Thyroid gland (tissue), 4 donors: Measurements from ENCODE around the gene LMNTD1.

Experiments
- POLR2A ChIP-seq, 2 donors: fragments of 450-650 bp; IDR thresholded peaks; one replicate each; pipeline ENCODE4 v1.6.1; 2017; ENCODE audit warnings: antibody characterized with exemption in 2 of 2, mild to moderate bottlenecking in 2 of 2, moderate library complexity in 1 of 2
- TF ChIP-seq, protein P1 (sequence below), 6 experiments: fragments of 200-600 bp in 3 of 6; fragments of 450-650 bp in 3 of 6; sonication (generic) in 3 of 6; IDR thresholded peaks; one replicate each; pipeline ENCODE4 v1.5.1; 2016 to 2019; ENCODE audit warnings: antibody characterized with exemption in 6 of 6, mild to moderate bottlenecking in 2 of 6, inconsistent platforms in 1 of 6, moderate library complexity in 1 of 6

DNA sequence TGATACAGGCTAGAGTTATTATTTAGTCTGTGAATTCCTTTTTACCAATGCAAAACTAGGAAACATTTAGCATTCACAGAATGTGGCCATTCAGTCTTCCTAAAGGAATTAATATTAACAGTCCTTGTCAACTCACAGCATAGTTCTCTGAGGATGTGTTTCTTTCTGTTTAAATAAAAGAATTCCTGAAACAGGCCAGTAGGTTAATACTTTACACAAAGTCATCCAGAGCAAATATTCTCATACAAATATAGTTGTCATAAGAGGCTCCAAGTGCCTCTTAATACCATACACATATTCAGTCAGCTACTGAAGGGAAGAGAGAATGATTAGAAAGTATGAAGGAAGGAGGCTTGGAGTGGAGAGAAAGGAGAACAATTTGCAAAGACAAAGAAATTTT, 120.1 kb downstream of the LMNTD1 start:
- TF ChIP-seq, protein P1, sequence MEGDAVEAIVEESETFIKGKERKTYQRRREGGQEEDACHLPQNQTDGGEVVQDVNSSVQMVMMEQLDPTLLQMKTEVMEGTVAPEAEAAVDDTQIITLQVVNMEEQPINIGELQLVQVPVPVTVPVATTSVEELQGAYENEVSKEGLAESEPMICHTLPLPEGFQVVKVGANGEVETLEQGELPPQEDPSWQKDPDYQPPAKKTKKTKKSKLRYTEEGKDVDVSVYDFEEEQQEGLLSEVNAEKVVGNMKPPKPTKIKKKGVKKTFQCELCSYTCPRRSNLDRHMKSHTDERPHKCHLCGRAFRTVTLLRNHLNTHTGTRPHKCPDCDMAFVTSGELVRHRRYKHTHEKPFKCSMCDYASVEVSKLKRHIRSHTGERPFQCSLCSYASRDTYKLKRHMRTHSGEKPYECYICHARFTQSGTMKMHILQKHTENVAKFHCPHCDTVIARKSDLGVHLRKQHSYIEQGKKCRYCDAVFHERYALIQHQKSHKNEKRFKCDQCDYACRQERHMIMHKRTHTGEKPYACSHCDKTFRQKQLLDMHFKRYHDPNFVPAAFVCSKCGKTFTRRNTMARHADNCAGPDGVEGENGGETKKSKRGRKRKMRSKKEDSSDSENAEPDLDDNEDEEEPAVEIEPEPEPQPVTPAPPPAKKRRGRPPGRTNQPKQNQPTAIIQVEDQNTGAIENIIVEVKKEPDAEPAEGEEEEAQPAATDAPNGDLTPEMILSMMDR (IDR thresholded peaks at IDR 0.05), result no peak
- TF ChIP-seq POLR2A (IDR thresholded peaks at IDR 0.05), result no peak
